Hepatocyte (in vitro differentiated cells): Measurements from ENCODE around the gene ZNF177. TPM values are rescaled to one million over a fixed set of nuclear protein-coding genes. Genes with fewer than 3 reads are reported as not detected.

Experiments
- DNase-seq: peaks from one replicate; pipeline ENCODE4 v3.0.0-alpha.2; 2016; ENCODE audit warnings: low spot score
- H2AFZ ChIP-seq: fragments of 200-600 bp; sonication (generic); 2 replicates; pipeline ENCODE4 v1.6.0; 2016; ENCODE audit warnings: antibody characterized with exemption, mild to moderate bottlenecking
- H3K27ac ChIP-seq: fragments of 200-600 bp; sonication (generic); 2 replicates; pipeline ENCODE4 v1.5.1; 2016; ENCODE audit warnings: mild to moderate bottlenecking
- H3K27me3 ChIP-seq: fragments of 200-600 bp; sonication (generic); 2 replicates; pipeline ENCODE4 v1.6.1; 2016
- H3K36me3 ChIP-seq: fragments of 200-600 bp; sonication (generic); replicated peaks from 2 replicates; pipeline ENCODE4 v1.5.1; 2016; ENCODE audit warnings: low read depth; ENCODE audit not compliant: insufficient read depth
- H3K4me1 ChIP-seq: fragments of 200-600 bp; sonication (generic); 2 replicates; pipeline ENCODE4 v1.5.1; 2016; ENCODE audit warnings: mild to moderate bottlenecking, moderate library complexity; ENCODE audit not compliant: insufficient read depth
- H3K4me2 ChIP-seq: fragments of 200-600 bp; sonication (generic); 2 replicates; pipeline ENCODE4 v1.6.0; 2016
- H3K4me3 ChIP-seq: fragments of 200-600 bp; sonication (generic); 2 replicates; pipeline ENCODE4 v1.5.1; 2016; ENCODE audit warnings: mild to moderate bottlenecking
- H3K79me2 ChIP-seq: fragments of 200-600 bp; sonication (generic); 2 replicates; pipeline ENCODE4 v1.6.0; 2017; ENCODE audit warnings: mild to moderate bottlenecking
- H3K9me2 ChIP-seq: fragments of 200-600 bp; sonication (generic); replicated peaks from 2 replicates; pipeline ENCODE4 v1.6.0; 2017; ENCODE audit warnings: mild to moderate bottlenecking; ENCODE audit not compliant: insufficient read depth
- H3K9me3 ChIP-seq: fragments of 200-600 bp; sonication (generic); 2 replicates; pipeline ENCODE4 v1.5.1; 2016; ENCODE audit warnings: low read depth, mild to moderate bottlenecking
- H4K20me1 ChIP-seq: fragments of 200-600 bp; sonication (generic); 2 replicates; pipeline ENCODE4 v1.6.0; 2016; ENCODE audit warnings: mild to moderate bottlenecking; ENCODE audit not compliant: insufficient read depth, poor library complexity, severe bottlenecking
- CTCF ChIP-seq: fragments of 200-600 bp; sonication (generic); IDR thresholded peaks from 2 replicates; pipeline ENCODE4 v1.5.1; 2016; ENCODE audit warnings: antibody characterized with exemption, mild to moderate bottlenecking; ENCODE audit not compliant: poor library complexity
- EZH2 ChIP-seq: fragments of 200-600 bp; sonication (generic); IDR thresholded peaks from 2 replicates; pipeline ENCODE4 v1.6.1; 2016; ENCODE audit warnings: antibody characterized with exemption, mild to moderate bottlenecking, borderline replicate concordance
- EZH2phosphoT487 ChIP-seq: fragments of 200-600 bp; sonication (generic); IDR thresholded peaks from one replicate; pipeline ENCODE4 v1.6.1; 2018; ENCODE audit warnings: antibody characterized with exemption, mild to moderate bottlenecking, low read depth, moderate library complexity; ENCODE audit not compliant: unreplicated experiment, severe bottlenecking
- WGBS: methylation state at CpG from one replicate; pipeline ENCODE4 v1.1.6; 2016; ENCODE audit warnings: low lambda C conversion rate; ENCODE audit errors: missing lambda C conversion rate; 5-methylcytosine and 5-hydroxymethylcytosine counted together
- polyA plus RNA-seq: library from polyadenylated mRNA; unstranded; fragments of >200 nt; fragmentation: Nextera tagmentation; extraction: Ambion mirVana; gene quantifications from 2 replicates; pipeline ENCODE4 v1.2.1, GENCODE V29; 2016
- total RNA-seq: library from RNA; depleted of rRNA; stranded (reverse); fragments of >200 nt; gene quantifications from 2 replicates; pipeline ENCODE4 v1.2.3, GENCODE V29; 2014

Gene ZNF177
- total and polyA plus RNA-seq, 2 experiments from 2014 or later, result 4.2 to 5.2 TPM

DNA sequence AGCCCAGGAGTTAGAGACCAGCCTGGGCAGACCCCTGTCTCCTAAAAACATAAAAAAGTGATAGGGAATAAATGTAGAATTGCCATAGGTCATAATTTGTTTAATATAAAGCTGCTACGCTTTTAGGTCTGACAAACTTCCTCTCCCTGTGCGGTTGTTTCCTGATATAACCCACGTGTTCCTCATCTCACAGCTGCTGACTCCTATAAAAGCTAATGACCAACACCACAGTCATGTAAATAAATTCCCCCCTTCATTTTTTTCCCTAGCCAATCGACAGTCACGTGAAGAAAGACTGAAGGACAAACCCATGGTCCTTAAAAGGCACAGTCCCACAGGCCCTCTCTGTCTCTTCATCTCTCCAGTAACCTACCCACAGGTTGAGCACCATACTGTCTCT lies 45.0 kb downstream of the ZNF177 start:
- Histone ChIP-seq H3K4me2 (no peak overlapping the region), H3K9me2 (no peaks in the 10 kb centered on the region), H3K4me3 (no peak overlapping the region), H3K36me3 (peaks cover 5% of the 10 kb centered on the region), H4K20me1 (no peaks in the 10 kb centered on the region), H3K27me3 (no peaks in the 10 kb centered on the region), H3K27ac (no peak overlapping the region), H3K79me2 (no peaks in the 10 kb centered on the region), H3K4me1 (no peaks in the 10 kb centered on the region), H2AFZ (no peak overlapping the region), H3K9me3 (peaks cover 22% of the 10 kb centered on the region)
- DNase-seq, result no peak
- TF ChIP-seq EZH2phosphoT487, result no peak
- no peak for TF ChIP-seq EZH2
- no peak for TF ChIP-seq CTCF
- 79% methylated on average over 5 of the region's 5 CpGs for WGBS

- H3K9me3 ChIP-seq, result peaks cover 65% of the 10 kb centered on the region
- no peak overlapping the region for H3K4me3 ChIP-seq
- H3K27ac ChIP-seq, result no peak overlapping the region
- 99% methylated on average over 14 of the region's 14 CpGs for WGBS
- H3K9me2 ChIP-seq, result no peaks in the 10 kb centered on the region
- peaks cover 45% of the 10 kb centered on the region for H3K36me3 ChIP-seq
- no peaks in the 10 kb centered on the region for H3K79me2 ChIP-seq
- no peak for DNase-seq
- no peak overlapping the region for H2AFZ ChIP-seq
- H3K27me3 ChIP-seq, result no peaks in the 10 kb centered on the region
- TF ChIP-seq EZH2 (no peak), EZH2phosphoT487 (no peak), CTCF (no peak)
- no peaks in the 10 kb centered on the region for H3K4me1 ChIP-seq
- H3K4me2 ChIP-seq, result no peak overlapping the region
- no peaks in the 10 kb centered on the region for H4K20me1 ChIP-seq
These were observed 50.6 kb downstream of the ZNF177 start for GRCh38 chr19:9413240-9413954.

GRCh38 chr19:9427941-9428340 lies 65.1 kb downstream of the ZNF177 start:
- Histone ChIP-seq H3K9me2 (no peaks in the 10 kb centered on the region), H3K4me2 (no peak overlapping the region), H3K4me3 (no peak overlapping the region), H3K36me3 (no peaks in the 10 kb centered on the region), H3K27ac (no peak overlapping the region), H3K79me2 (peaks cover 7% of the 10 kb centered on the region), H3K4me1 (no peaks in the 10 kb centered on the region), H2AFZ (no peak overlapping the region), H4K20me1 (no peaks in the 10 kb centered on the region), H3K27me3 (no peaks in the 10 kb centered on the region), H3K9me3 (no peaks in the 10 kb centered on the region)
- DNase-seq, result no peak
- 81% methylated on average over 6 of the region's 6 CpGs for WGBS
- TF ChIP-seq EZH2 (no peak), EZH2phosphoT487 (no peak), CTCF (no peak)
